Esophagus muscularis mucosa (tissue), 4 donors: ENCODE data around the gene PEX16. TPM values are rescaled to one million over a fixed set of nuclear protein-coding genes. Genes with fewer than 3 reads are reported as not detected.

Source experiments
- DNase-seq: peaks from one replicate; pipeline ENCODE4 v3.0.0-alpha.2; 2017; ENCODE audit errors: extremely low spot score
- H3K27ac ChIP-seq, 4 donors: fragments of 200-600 bp; sonication (generic); replicated peaks in 1 of 4; 1 replicate in 3 of 4; 2 replicates in 1 of 4; pipeline ENCODE4 v1.5.1; 2016 to 2019; ENCODE audit warnings: mild to moderate bottlenecking in 1 of 4
- H3K27me3 ChIP-seq, 4 donors: fragments of 200-600 bp; sonication (generic); one replicate each; pipeline versions ENCODE4 v1.5.1 to v1.6.0; 2016 to 2019
- H3K36me3 ChIP-seq, 4 donors: fragments of 200-600 bp; sonication (generic); one replicate each; pipeline ENCODE4 v1.5.1; 2016 to 2019
- H3K4me1 ChIP-seq, 4 donors: fragments of 200-600 bp; sonication (generic); one replicate each; pipeline ENCODE4 v1.5.1; 2016 to 2019
- H3K4me3 ChIP-seq, 4 donors: fragments of 200-600 bp; sonication (generic); 1 replicate in 2 of 4; 2 replicates in 2 of 4; pipeline ENCODE4 v1.5.1; 2016 to 2019; ENCODE audit warnings: mild to moderate bottlenecking in 4 of 4, moderate library complexity in 1 of 4
- H3K9me3 ChIP-seq, 4 donors: fragments of 200-600 bp; sonication (generic); 1 replicate in 3 of 4; 2 replicates in 1 of 4; pipeline ENCODE4 v1.5.1; 2016 to 2019
- EP300 ChIP-seq: sonication (generic); formaldehyde crosslinking; IDR thresholded peaks from one replicate; pipeline ENCODE4 v1.6.1; 2017; ENCODE audit warnings: antibody characterized with exemption
- POLR2A ChIP-seq: fragments of 450-650 bp; IDR thresholded peaks from one replicate; pipeline ENCODE4 v1.6.1; 2017; ENCODE audit warnings: antibody characterized with exemption, moderate library complexity, mild to moderate bottlenecking, low read depth
- POLR2AphosphoS5 ChIP-seq, 2 donors: sonication (generic); formaldehyde crosslinking; IDR thresholded peaks; one replicate each; pipeline ENCODE4 v1.6.1; 2017; ENCODE audit warnings: antibody characterized with exemption in 2 of 2
- WGBS: methylation state at CpG from one replicate; pipeline ENCODE4 v1.1.5; 2018; 5-methylcytosine and 5-hydroxymethylcytosine counted together
- intact Hi-C: fragments of 100-400 bp; cut with DNase I; formaldehyde crosslinking; loops from one replicate; pipeline ENCODE4 v1.15.1; 2023
- total RNA-seq, 4 donors: library from RNA; depleted of rRNA; stranded (reverse); fragments of >200 nt; gene quantifications; one replicate each; pipeline versions ENCODE4 v1.1.0 to v1.2.1, GENCODE V29; 2016
- TF ChIP-seq, protein P1 (sequence below), 3 experiments: fragments of 200-600 bp in 2 of 3; fragments of 450-650 bp in 1 of 3; sonication (generic) in 2 of 3; IDR thresholded peaks; one replicate each; pipeline ENCODE4 v1.5.1; 2017 to 2019; ENCODE audit warnings: antibody characterized with exemption in 3 of 3, mild to moderate bottlenecking in 2 of 3, moderate library complexity in 1 of 3

Gene PEX16
- total RNA-seq, 4 donors from 2014 or later: 15.4 to 32.2 (median 23.2) TPM

DNA sequence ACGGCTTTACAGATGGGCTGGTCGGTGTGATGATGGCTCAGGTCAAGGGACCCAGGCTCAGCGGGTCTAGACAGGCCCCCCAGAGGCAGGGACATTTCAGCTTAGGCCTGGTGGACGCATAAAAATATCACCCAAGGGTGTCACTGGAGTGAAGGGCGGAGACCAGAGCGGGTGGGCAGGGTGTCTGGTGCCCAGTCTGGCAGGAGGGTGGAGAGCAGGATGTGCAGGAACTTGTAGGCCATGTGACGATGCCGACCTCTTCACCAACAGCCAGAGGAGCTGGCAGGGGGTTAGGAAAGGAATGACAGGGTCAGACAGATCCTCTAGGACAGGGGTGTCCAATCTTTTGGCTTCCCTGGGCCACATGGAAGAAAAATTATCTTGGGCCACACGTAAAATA is 27.7 kb downstream of the PEX16 start:
- H3K4me3 ChIP-seq: no peak overlapping the region
- TF ChIP-seq POLR2A (no peak), POLR2AphosphoS5 (IDR thresholded peaks at IDR 0.05) (no peak), EP300 (no peak)
- TF ChIP-seq, protein P1, sequence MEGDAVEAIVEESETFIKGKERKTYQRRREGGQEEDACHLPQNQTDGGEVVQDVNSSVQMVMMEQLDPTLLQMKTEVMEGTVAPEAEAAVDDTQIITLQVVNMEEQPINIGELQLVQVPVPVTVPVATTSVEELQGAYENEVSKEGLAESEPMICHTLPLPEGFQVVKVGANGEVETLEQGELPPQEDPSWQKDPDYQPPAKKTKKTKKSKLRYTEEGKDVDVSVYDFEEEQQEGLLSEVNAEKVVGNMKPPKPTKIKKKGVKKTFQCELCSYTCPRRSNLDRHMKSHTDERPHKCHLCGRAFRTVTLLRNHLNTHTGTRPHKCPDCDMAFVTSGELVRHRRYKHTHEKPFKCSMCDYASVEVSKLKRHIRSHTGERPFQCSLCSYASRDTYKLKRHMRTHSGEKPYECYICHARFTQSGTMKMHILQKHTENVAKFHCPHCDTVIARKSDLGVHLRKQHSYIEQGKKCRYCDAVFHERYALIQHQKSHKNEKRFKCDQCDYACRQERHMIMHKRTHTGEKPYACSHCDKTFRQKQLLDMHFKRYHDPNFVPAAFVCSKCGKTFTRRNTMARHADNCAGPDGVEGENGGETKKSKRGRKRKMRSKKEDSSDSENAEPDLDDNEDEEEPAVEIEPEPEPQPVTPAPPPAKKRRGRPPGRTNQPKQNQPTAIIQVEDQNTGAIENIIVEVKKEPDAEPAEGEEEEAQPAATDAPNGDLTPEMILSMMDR (IDR thresholded peaks at IDR 0.05): no peak
- no peak for DNase-seq
- no peaks in the 10 kb centered on the region for H3K9me3 ChIP-seq
- H3K4me1 ChIP-seq: peaks cover 3 to 13% (median 11%) of the 10 kb centered on the region in 4 donors
- no peak overlapping the region for H3K27ac ChIP-seq
- WGBS: 87% methylated on average over 9 of the region's 9 CpGs
- peaks cover 0 to 8% (median 0%) of the 10 kb centered on the region in 4 donors for H3K27me3 ChIP-seq
- no peaks in the 10 kb centered on the region for H3K36me3 ChIP-seq
- intact Hi-C loops: no loop called here

DNA sequence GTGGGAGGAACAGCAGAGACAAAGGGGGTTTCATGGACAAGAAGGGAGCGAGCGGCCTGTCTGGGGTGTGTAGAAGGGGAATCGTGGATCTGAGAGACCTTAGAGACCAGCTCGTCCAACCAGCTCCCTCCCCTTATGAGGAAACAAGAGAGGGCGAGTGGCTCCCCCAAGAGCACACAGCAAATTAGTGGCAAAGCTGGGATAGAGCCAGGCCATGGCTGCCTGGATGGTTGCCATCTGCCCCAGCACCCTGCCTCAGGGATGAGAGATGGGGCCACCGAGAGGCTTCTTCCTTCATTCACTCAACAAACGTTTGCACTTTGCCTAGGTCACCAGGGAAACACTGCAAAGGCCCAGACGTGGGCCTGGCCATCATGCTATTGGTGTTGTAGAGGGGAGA is 28.1 kb downstream of the PEX16 start:
- WGBS: 84% methylated on average over 8 of the region's 8 CpGs
- H3K4me3 ChIP-seq: no peak overlapping the region
- intact Hi-C loops: no loop called here
- no peaks in the 10 kb centered on the region for H3K9me3 ChIP-seq
- H3K27ac ChIP-seq: no peak overlapping the region
- no peaks in the 10 kb centered on the region for H3K36me3 ChIP-seq
- H3K27me3 ChIP-seq: peaks cover 0 to 3% (median 0%) of the 10 kb centered on the region in 4 donors
- no peak for DNase-seq
- TF ChIP-seq POLR2A (no peak), EP300 (no peak), POLR2AphosphoS5 (IDR thresholded peaks at IDR 0.05) (no peak)
- TF ChIP-seq, protein P1 (IDR thresholded peaks at IDR 0.05): no peak
- peaks cover 3 to 14% (median 12%) of the 10 kb centered on the region in 4 donors for H3K4me1 ChIP-seq

DNA sequence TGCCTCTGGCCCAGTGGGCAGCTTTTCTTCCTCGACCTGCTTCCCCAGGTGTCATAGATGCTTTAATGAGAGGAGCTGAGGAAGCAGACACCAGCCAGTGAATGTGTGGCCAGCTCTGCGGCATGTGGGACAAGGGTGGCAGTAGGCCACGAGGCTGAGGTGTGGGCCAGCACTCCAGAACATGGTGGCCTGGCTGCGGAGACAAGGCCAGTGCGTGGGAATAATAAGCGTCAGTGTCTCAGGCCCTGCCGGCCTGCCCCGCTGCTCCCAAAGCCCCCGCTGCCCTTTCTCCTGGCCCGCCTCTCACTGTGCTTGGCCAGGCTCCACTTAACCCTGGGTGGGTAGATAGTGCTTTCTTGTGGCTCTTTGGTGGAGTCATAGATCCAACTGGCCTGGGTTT is 30.1 kb downstream of the PEX16 start:
- peaks cover 0 to 10% (median 7%) of the 10 kb centered on the region in 4 donors for H3K36me3 ChIP-seq
- intact Hi-C loops: no loop called here
- no peaks in the 10 kb centered on the region for H3K9me3 ChIP-seq
- 94% methylated on average over 10 of the region's 10 CpGs for WGBS
- TF ChIP-seq POLR2A: no peak
- TF ChIP-seq POLR2AphosphoS5 (IDR thresholded peaks at IDR 0.05): no peak
- TF ChIP-seq EP300: no peak
- TF ChIP-seq, protein P1 (IDR thresholded peaks at IDR 0.05): no peak
- H3K27ac ChIP-seq: no peak overlapping the region
- no peaks in the 10 kb centered on the region for H3K27me3 ChIP-seq
- peaks cover 3 to 14% (median 12%) of the 10 kb centered on the region in 4 donors for H3K4me1 ChIP-seq
- no peak overlapping the region for H3K4me3 ChIP-seq
- no peak for DNase-seq

DNA sequence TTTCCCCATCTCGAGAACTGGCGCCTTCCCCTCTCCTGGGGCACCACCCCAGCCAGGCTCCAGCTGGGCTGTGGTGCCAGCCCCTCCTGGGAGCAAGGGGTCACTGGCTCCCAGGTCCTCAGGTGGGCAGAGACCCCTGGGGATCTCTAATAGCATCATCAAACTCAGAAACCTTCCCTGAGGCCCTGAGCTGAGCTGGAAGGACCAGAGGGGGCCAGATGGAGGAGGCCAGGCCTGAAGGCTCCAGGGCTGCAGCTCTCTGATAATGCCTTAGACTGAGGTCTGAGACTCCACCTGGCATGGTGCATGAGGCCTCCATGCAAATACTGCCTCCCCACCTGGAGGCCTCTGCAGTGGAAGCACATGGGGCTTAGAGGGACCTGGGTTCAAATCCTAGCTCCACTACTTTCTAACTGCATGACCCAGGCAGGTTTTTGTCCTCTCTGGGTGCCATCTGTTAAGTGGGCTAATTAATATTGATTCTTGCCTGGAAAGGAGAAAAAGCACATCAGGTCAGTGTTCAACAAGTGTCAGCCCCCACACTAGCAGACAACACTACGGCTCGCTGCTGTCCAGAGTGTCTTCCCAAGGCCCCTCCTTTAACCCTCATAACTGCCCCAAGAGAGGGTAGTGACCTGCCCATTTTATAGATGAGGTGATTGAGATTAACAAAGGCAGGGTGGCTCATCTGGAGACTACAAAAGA is 30.7 kb downstream of the PEX16 start:
- H3K27ac ChIP-seq: no peak overlapping the region
- no peaks in the 10 kb centered on the region for H3K27me3 ChIP-seq
- TF ChIP-seq, protein P1 (IDR thresholded peaks at IDR 0.05): no peak
- TF ChIP-seq POLR2AphosphoS5 (IDR thresholded peaks at IDR 0.05): no peak
- TF ChIP-seq POLR2A: no peak
- TF ChIP-seq EP300: no peak
- intact Hi-C loops: no loop called here
- DNase-seq: no peak
- peaks cover 3 to 14% (median 12%) of the 10 kb centered on the region in 4 donors for H3K4me1 ChIP-seq
- WGBS: 93% methylated on average over 2 of the region's 4 CpGs
- H3K9me3 ChIP-seq: no peaks in the 10 kb centered on the region
- no peak overlapping the region for H3K4me3 ChIP-seq
- H3K36me3 ChIP-seq: peaks cover under 1 to 16% (median 13%) of the 10 kb centered on the region in 4 donors
